HG03108 (cell line): Measurements from ENCODE around the gene MAN1C1.

Experiments
- ATAC-seq: cut with Tn5 transposase; IDR thresholded peaks from one replicate; pipeline ENCODE4 v1.9.1; 2021; ENCODE audit warnings: moderate library complexity; ENCODE audit not compliant: unreplicated experiment

The MAN1C1 gene

DNA sequence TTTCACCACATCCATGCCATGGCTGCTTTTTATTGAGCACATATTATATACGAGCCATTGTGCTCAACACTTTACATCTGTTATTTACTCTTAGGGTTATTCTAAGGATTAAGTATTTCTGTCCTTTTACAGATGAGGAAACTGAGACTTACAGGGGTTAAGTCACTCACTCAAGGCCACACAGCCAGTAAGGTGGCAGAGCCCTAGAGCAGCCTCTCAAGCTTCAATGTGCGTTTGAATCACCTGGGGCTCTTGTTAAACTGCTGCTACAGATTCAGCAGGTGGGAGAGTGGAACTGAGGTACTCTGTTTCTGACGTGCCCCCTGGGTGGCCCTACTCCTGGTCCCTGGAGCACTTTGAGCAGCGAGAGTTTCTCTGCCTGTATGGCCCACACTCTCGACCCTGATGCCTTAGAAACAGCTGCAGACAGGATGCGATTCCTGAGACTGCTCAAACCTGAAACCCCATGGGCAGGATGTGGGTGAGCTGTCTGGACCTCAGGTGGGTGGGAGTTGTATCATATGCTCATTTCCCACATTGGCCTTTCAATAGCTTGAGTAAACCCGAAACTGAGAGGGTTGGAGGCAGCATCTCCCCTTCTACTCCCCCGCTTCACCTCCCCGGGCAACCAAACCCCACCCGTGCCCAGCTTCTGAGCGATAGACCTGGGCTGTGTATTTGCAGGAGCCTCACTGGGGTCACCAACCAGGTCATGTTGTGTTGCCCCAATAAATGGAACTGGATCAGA, 59.3 kb downstream of the MAN1C1 start:
- peak; percentile 96 for ATAC-seq

GRCh38 chr1:25676488-25676887, 59.9 kb downstream of the MAN1C1 start:
- no peak for ATAC-seq

DNA sequence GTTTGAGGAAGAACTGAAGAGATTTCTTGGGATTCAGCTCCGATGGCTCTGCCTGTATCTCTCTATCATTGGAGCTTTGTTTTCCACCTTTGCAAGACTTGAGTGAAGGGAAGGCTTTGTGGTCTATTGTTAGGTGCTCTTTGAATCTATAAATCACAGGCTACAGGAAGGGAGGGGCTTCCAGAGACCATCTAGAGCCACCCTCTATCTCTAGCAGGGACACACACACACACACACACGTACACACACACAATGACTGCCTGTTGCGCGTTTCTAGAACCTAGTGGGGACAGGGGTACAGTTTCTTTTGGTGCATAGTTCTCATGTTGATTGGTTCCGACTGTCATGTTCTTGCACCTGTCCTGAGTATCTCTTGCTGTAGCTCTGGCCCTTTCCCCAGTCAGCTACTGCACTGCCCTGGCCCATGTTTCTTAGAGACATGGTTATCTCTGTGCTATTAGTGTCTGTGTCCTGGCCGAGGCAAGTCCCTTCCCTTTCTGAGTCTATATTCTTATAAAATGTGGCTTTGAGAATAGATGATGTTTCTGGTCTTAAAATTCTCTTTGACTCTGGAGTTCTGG, 60.7 kb downstream of the MAN1C1 start:
- no peak for ATAC-seq

- no peak for ATAC-seq
These were observed 62.6 kb downstream of the MAN1C1 start for GRCh38 chr1:25679171-25679570.

DNA sequence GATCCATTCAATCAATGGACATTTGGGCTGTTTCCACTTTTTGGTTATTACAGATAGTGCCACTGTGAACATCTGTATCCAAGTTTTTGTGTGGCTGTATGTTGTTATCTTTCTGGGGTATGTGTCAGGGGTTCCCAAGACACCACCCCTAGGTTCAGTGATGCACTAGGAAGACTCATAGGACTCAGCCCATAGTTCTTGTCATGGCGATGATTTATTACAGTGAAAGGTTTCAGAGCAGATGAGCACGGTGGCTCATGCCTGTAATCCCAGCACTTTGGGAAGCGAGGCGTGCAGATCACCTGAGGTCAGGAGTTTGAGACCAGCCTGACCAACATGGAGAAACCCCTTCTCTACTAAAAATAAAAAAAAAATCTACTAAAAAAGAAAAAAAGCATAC, 64.1 kb downstream of the MAN1C1 start:
- ATAC-seq = no peak

DNA sequence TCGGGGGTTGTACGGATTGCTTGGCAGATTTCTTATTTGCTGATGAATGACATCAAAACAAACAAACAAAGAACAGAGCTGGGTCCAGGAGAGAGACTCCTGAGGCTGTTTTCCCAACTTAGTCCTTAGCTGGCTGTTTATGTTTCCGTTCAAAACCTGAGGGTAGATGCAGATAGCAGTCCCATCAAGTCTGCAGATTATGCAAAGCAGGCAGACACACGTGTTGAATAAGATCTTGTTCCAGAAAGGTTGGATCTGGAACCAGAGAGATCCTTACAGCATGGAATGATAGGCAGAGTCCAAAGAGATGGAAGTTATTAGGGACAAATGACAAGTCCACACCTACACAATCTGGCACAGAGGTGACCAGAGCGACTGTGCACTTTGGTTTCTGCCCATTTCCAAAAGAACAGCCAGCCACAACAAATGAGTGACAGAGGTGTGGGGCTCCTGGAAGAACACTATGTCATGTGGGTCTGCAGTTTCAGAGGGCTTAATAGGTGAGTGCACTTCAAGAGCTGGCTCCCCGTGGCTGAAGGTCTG, 65.5 kb downstream of the MAN1C1 start:
- no peak for ATAC-seq

DNA sequence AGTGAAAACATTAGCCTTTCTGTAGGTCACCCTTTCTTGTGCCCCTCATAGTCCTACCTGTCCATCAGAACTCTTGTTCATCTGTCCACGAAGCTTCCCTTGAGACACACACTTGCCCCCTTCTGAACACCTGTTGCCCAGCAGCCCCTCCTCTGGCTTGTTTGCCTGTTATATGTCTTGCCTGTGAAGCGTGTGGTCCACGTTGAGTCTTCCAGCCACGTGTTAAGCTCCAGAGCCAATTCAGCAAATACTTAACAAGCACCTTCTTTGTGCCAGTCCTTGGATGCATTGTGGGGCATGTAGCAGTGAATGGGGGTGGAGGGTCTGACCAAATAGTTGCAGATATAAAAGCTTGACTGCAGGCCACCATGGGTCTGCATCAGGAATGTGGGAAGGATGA, 66.6 kb downstream of the MAN1C1 start:
- ATAC-seq = no peak

DNA sequence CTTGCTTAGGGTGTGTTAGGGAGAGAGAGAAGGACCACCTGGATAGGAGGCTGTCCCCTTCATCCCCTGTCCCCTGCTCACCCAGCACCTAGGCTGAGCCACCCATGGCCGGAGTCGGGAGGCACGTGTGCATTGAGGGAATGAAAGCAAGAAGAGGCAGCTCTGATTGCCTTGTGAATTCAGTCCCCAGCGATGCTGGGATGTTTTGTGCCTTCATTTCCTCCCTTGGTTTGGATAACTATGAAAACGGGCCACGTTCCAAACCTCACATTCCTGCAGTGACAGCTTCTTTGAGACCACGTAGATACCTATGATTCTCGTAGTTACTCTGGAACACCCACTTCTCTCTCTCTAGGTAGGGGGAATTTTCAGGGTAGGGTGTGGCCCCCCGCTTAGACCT, 67.1 kb downstream of the MAN1C1 start:
- no peak for ATAC-seq

GRCh38 chr1:25684216-25684965, 67.8 kb downstream of the MAN1C1 start:
- no peak for ATAC-seq

DNA sequence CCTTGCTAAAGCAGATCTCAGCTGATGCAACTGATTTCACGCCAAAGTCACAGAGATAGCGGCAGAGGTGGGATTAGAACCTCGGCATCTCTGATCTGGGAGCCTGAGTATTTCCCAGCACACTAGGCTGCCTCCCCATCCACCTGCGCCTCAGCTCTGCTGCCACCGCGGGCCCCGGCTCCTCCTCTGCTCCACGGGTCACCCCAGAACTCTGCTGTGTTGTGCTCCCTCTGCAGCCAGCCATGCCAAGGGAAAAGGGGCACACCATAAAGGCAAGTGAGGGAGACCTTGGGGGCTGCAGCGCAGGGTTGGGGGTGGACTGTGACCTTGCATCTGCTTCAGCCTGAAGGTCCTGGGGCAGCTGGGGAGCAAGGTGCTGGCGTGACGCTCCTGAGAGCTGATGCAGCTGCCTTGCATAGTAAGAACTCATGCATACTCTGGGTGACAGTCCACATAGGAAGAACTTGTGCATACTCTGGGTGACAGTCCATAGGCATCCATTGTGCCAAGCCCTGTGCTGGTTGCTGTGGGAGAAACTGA, 68.7 kb downstream of the MAN1C1 start:
- ATAC-seq = no peak

DNA sequence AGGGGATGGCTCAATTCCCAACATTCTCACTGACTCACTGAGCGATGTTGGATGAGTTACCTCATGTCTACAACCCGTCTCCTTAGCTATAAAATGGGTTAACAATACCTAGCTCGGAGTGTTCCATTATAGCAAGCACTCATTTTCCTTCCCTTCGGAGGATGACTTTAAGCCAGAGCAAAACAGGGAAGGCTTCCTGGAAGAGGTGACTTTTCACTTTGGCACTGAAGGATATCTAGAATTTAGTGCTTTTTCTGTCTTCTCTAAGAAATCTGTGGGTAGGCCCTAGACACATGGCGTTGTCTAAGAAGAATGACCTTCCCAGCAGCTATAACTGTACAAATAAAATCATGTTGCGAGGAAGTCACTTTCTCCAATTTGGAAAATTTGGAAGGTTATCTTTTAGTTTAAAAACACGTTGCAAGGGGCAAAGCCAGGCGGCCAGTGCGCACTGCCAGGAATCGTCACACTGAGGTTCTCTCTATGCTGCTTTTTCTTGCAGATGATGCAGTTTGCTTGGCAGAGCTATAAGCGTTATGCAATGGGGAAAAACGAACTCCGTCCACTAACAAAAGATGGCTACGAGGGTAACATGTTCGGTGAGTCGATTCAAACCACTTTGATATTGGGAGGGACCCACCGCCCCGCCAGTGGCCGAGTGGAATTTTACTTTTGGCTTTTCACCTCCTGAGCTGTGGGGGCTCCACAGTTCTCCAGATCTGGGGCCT, 69.5 kb downstream of the MAN1C1 start:
- no peak for ATAC-seq

- ATAC-seq = no peak
These were observed 70.8 kb downstream of the MAN1C1 start for GRCh38 chr1:25687221-25688017.

GRCh38 chr1:25688390-25689119, 72.0 kb downstream of the MAN1C1 start:
- ATAC-seq = no peak

GRCh38 chr1:25689686-25690381, 73.2 kb downstream of the MAN1C1 start:
- ATAC-seq = no peak

DNA sequence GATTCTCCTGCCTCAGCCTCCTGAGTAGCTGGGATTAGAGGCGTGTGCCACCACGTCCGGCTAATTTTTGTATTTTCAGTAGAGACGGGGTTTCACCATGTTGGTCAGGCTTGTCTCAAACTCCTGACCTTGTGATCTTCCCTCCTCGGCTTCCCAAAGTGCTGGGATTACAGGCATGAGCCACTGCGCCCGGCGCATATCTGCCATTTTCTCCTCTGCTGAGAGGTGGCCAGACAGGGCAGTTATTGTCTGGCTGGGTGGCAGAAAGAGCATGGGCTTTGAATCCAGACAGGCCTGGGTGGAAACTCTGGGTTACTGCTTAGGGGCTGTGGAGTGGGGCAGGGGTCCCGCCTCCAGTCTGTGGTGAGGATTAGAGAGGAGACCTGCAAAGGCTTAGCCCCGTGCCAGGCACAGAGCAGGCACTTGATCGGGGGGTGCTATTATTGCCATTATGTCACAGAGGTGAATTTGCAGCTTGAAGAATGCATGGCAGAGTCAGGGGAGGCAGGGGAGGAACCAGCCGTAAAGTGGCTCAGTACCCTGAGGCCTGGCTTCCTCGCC, 73.9 kb downstream of the MAN1C1 start:
- ATAC-seq = no peak

DNA sequence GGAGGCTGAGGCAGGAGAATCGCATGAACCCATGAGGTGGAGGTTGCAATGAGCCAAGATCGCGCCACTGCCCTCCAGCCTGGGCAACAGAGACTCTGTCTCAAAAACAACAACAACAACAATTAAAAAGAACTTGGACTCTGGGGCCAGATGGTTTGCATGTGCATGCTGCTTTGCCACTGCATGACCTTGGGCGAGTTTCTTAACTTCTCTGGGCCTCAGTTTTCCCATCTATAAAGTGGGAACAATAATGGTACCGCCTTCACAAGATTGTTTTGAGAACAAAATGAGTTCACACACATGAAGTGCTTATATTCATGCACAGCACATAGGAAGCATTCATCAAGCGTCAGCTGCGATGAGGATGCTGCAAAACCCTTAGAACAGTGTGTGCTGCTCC, 74.6 kb downstream of the MAN1C1 start:
- ATAC-seq = no peak

DNA sequence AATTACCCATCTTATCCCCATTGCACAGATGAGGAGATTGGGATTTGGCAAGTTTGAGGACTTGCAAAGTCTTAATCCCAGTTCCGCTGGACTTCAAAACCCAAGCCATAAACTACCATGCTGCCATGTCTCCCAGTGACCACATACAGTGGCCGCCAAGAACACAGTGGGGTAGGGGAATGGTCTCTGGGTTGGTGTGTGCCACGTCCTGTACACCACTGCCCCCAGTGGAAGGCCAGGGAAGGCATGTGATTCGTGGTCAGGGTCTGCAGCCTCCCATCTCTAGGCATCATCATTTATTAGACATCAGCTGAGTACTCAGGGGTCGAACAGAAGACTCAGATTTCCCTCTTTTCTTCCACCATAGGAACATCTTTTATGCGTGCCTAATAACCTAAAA, 76.0 kb downstream of the MAN1C1 start:
- ATAC-seq = no peak

- ATAC-seq = no peak
These were observed 77.8 kb downstream of the MAN1C1 start for GRCh38 chr1:25694167-25695007.
